Lower lobe of right lung (tissue), 2 donors: ENCODE results near the gene LUM. TPM values are rescaled to one million over a fixed set of nuclear protein-coding genes. Genes with fewer than 3 reads are reported as not detected.

Source experiments
- ATAC-seq, 2 donors: fragments of 200-7000 bp; cut with Tn5 transposase; one replicate each; pipeline ENCODE4 v1.9.1; 2020 to 2022; ENCODE audit warnings: mild to moderate bottlenecking in 2 of 2, moderate library complexity in 2 of 2
- DNase-seq: peaks from one replicate; pipeline ENCODE4 v3.0.0-alpha.2; 2020
- H3K27ac ChIP-seq: fragments of 200-600 bp; one replicate; pipeline ENCODE4 v1.8.0; 2022
- H3K27me3 ChIP-seq: fragments of 200-600 bp; one replicate; pipeline ENCODE4 v1.8.0; 2022; ENCODE audit warnings: low read depth
- H3K36me3 ChIP-seq: fragments of 200-600 bp; one replicate; pipeline ENCODE4 v1.8.0; 2022; ENCODE audit warnings: mild to moderate bottlenecking
- H3K4me1 ChIP-seq: fragments of 200-600 bp; one replicate; pipeline ENCODE4 v1.8.0; 2022
- H3K4me3 ChIP-seq: fragments of 200-600 bp; one replicate; pipeline ENCODE4 v1.8.0; 2022; ENCODE audit warnings: mild to moderate bottlenecking
- H3K9me3 ChIP-seq: fragments of 200-600 bp; one replicate; pipeline ENCODE4 v1.8.0; 2022
- intact Hi-C: fragments of 100-400 bp; cut with DNase I; formaldehyde crosslinking; loops from one replicate; pipeline ENCODE4 v1.11.0; 2022
- total RNA-seq: library from RNA; stranded (reverse); fragmentation: NEBNext Ultra II Directional; extraction: Animal tissue kit (Norgen Biotek cat#: 25700); gene quantifications from one replicate; pipeline ENCODE4 v1.2.1, GENCODE V29; 2021
- TF ChIP-seq, protein P1 (sequence below): fragments of 200-600 bp; IDR thresholded peaks from one replicate; pipeline ENCODE4 v1.8.0; 2022; ENCODE audit warnings: antibody characterized with exemption, mild to moderate bottlenecking
- donor health status: DM: no; HTN: yes; CAD: no; lungs with severe emphysema.

Gene LUM
- total RNA-seq, 1 donor from 2014 or later = 227 TPM

DNA sequence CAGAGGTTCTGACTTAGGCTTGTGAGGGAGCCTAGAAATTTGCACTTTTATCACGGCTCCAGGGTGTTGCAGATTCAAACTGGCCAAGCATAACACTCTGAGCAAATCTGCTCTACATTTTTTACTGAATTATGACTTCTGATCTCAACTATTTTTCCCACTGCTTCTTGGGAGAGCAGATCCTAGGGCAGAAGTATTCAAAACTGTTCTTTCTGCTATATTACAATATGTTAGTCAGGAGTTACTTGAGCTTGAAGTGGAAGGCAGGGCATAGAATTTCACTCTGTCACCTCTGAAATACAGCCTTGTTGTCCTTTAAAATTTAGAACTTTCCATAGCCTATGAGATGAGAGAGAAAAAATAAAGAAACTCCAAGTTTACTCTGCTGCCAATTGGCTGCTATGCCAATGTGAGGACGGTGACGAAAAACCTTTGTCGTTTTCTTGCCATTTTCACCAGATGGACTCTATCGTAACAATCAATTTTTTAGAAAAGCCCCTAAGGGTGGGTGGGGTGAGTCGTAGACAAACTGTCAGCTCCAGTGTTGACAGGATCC, 37.1 kb downstream of the LUM start:
- H3K36me3 ChIP-seq = no peaks in the 10 kb centered on the region
- H3K27ac ChIP-seq = no peak overlapping the region
- no peaks in the 10 kb centered on the region for H3K4me1 ChIP-seq
- H3K27me3 ChIP-seq = no peaks in the 10 kb centered on the region
- intact Hi-C loops = no loop called here
- DNase-seq = no peak
- peak in 1 of 2 donors; percentile 11 for ATAC-seq
- H3K4me3 ChIP-seq = no peak overlapping the region
- H3K9me3 ChIP-seq = no peaks in the 10 kb centered on the region
- TF ChIP-seq, protein P1, sequence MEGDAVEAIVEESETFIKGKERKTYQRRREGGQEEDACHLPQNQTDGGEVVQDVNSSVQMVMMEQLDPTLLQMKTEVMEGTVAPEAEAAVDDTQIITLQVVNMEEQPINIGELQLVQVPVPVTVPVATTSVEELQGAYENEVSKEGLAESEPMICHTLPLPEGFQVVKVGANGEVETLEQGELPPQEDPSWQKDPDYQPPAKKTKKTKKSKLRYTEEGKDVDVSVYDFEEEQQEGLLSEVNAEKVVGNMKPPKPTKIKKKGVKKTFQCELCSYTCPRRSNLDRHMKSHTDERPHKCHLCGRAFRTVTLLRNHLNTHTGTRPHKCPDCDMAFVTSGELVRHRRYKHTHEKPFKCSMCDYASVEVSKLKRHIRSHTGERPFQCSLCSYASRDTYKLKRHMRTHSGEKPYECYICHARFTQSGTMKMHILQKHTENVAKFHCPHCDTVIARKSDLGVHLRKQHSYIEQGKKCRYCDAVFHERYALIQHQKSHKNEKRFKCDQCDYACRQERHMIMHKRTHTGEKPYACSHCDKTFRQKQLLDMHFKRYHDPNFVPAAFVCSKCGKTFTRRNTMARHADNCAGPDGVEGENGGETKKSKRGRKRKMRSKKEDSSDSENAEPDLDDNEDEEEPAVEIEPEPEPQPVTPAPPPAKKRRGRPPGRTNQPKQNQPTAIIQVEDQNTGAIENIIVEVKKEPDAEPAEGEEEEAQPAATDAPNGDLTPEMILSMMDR = no peak

DNA sequence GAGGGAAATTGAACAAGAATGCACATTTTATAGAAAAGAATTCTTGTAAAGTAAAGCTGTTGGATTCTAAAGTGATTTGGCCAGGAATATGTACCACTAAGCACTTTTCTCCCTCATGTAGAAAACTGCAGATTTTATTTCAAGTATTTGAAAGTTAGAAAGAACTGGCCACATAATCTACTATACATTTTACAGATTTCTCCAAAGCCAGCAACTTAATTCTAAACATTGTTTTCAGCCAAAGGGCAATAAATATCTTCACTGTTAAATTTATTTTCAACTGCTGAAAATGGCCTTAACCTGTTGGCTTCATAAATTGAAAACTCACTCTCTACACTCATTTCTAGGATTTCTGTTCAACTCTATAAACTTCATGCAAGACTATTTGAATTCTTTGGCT, 37.9 kb downstream of the LUM start:
- TF ChIP-seq, protein P1 = no peak
- Histone ChIP-seq H3K27ac (no peak overlapping the region), H3K4me1 (no peaks in the 10 kb centered on the region), H3K9me3 (no peaks in the 10 kb centered on the region), H3K36me3 (no peaks in the 10 kb centered on the region), H3K27me3 (no peaks in the 10 kb centered on the region), H3K4me3 (no peak overlapping the region)
- DNase-seq = no peak
- intact Hi-C loops = no loop called here
- ATAC-seq = no peak

DNA sequence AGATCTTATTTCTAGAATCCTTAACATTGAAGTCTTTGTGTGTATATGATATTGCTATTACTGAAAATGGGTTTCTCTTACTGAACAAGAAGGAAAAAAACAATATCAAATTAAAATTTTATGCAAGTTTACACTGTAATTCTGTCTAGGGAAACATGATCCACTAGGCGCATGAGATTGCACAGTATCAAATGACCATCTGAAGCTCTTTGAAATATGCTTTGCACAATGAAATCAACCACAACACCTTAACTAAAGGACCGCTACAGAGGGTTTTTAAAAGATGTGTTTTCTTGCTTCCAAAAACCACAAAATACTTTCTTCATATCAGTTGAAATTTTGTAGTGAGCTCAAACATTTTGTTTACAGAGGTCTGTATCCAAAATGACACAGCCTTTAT, 38.4 kb downstream of the LUM start:
- Histone ChIP-seq H3K36me3 (no peaks in the 10 kb centered on the region), H3K4me1 (no peaks in the 10 kb centered on the region), H3K27me3 (no peaks in the 10 kb centered on the region), H3K9me3 (no peaks in the 10 kb centered on the region), H3K27ac (no peak overlapping the region), H3K4me3 (no peak overlapping the region)
- intact Hi-C loops = no loop called here
- no peak for DNase-seq
- no peak for ATAC-seq
- TF ChIP-seq, protein P1 = no peak

DNA sequence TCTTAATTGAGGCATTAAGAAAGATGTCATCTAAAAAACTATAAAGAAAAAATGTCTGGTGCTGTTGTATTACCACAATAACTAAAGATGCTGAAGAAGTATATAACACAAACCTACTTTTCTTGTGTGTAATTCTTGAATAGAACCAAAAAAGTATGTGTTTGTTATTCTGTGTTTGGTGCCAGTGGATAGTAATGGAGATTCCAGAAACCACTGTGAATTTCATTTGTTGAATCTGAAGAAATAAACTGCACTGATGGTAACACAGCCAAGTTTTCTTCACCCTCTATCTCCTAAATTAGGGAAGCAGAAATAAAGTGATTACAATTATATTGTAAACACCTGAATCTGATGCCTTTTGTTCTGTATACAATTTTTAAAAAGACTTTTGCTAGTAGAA, 40.4 kb downstream of the LUM start:
- no peaks in the 10 kb centered on the region for H3K4me1 ChIP-seq
- H3K4me3 ChIP-seq = no peak overlapping the region
- TF ChIP-seq, protein P1 = no peak
- no peaks in the 10 kb centered on the region for H3K9me3 ChIP-seq
- intact Hi-C loops = no loop called here
- no peaks in the 10 kb centered on the region for H3K27me3 ChIP-seq
- H3K36me3 ChIP-seq = no peaks in the 10 kb centered on the region
- DNase-seq (no peak), ATAC-seq (no peak)
- H3K27ac ChIP-seq = no peak overlapping the region

DNA sequence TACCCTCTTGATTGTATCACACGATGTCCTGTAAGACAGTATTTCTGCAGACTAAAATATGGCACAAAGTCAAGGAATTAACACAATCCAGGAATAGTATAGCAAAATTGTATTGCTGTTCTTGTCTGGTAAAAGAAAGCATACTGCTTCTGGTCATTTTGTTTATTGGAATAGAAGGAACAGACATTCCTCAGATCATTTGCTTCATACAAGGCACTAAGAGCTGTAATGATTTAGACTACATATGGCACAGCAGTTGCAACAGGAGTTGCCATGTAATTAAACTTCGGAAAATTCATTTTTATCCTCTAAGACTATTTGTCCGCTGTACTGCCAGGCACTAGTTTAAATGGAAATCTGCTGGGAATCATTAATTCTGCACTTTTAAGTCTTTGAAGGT, 45.9 kb downstream of the LUM start:
- intact Hi-C loops = no loop called here
- H3K27me3 ChIP-seq = no peaks in the 10 kb centered on the region
- DNase-seq (no peak), ATAC-seq (no peak)
- H3K4me3 ChIP-seq = no peak overlapping the region
- TF ChIP-seq, protein P1 = no peak
- H3K27ac ChIP-seq = no peak overlapping the region
- no peaks in the 10 kb centered on the region for H3K9me3 ChIP-seq
- H3K36me3 ChIP-seq = no peaks in the 10 kb centered on the region
- H3K4me1 ChIP-seq = no peaks in the 10 kb centered on the region

DNA sequence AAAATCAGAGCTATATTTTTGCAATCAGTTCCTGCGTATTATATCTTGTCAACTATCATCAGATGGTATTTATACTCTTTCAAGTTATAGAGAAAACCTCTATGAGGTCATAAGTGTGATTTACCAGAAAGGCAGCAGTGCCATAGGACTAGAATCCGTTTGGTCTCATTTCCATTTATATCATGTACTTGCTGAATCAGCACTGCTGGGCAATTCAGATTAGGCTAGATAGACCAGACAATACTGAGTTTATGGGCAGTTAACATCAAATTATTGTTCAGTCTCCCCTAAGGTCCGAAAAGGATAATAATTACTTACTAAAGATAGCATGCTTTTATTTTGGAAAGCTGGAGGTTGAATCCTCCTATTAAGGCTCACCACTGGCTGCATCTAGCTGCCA, 46.7 kb downstream of the LUM start:
- Histone ChIP-seq H3K36me3 (no peaks in the 10 kb centered on the region), H3K27me3 (no peaks in the 10 kb centered on the region), H3K9me3 (no peaks in the 10 kb centered on the region), H3K4me1 (no peaks in the 10 kb centered on the region), H3K27ac (no peak overlapping the region), H3K4me3 (no peak overlapping the region)
- ATAC-seq (no peak), DNase-seq (no peak)
- intact Hi-C loops = no loop called here
- TF ChIP-seq, protein P1 = no peak
